ENCODE results near the gene TMEM171. TPM values are rescaled to one million over a fixed set of nuclear protein-coding genes. Genes with fewer than 3 reads are reported as not detected.

Gene TMEM171
- total and polyA plus RNA-seq, 2 donors (not counting 1 experiment from before 2014, with no cell fraction given), result not detected

GRCh38 chr5:73132759-73133158 is 12.4 kb downstream of the TMEM171 start:
- Histone ChIP-seq H3K27me3 (replicated peaks in 1 of 4; ENCODE audit: control extremely low read depth in 1 of 4, control insufficient read depth in 3 of 4, insufficient read depth in 4 of 4, low read length in 3 of 4) (peaks cover 0 to 15% (median 7%) of the 10 kb centered on the region in 4 experiments), H4K20me1 (ENCODE audit: control insufficient read depth, insufficient read depth, low read length, poor library complexity, severe bottlenecking) (no peaks in the 10 kb centered on the region), H3K9me3 (ENCODE audit: control extremely low read depth in 1 of 3, control insufficient read depth in 2 of 3, insufficient read depth in 1 of 3, low read length in 2 of 3) (peaks cover 0 to 8% (median 0%) of the 10 kb centered on the region in 3 donors), H3K27ac (ENCODE audit: low read length in 2 of 2) (no peak overlapping the region), H3K4me1 (ENCODE audit: control insufficient read depth in 2 of 2, insufficient read depth in 2 of 2, low read length in 2 of 2) (no peaks in the 10 kb centered on the region), H3K9ac (ENCODE audit: low read length) (no peak overlapping the region), H3K36me3 (replicated peaks in 1 of 2; ENCODE audit: control extremely low read depth in 1 of 2, control insufficient read depth in 1 of 2, extremely low read depth in 1 of 2, insufficient read depth in 2 of 2, low read length in 1 of 2) (no peaks in the 10 kb centered on the region), H3K4me3 (ENCODE audit: control extremely low read depth in 1 of 5, extremely low read depth in 1 of 5, insufficient read depth in 1 of 5, low read depth in 2 of 5, low read length in 4 of 5) (no peak overlapping the region), H3K79me2 (ENCODE audit: control insufficient read depth, insufficient read depth, low read length) (no peaks in the 10 kb centered on the region), H2AFZ (ENCODE audit: insufficient read depth, low read depth, low read length, poor library complexity, severe bottlenecking) (no peak overlapping the region), H3K4me2 (replicated peaks; ENCODE audit: low read depth, low read length, poor library complexity, severe bottlenecking) (no peak overlapping the region)
- Mint-ChIP-seq H3K9me3 (ENCODE audit: insufficient read depth) (no peaks in the 10 kb centered on the region), H3K4me1 (no peaks in the 10 kb centered on the region), H3K27me3 (peaks cover 44% of the 10 kb centered on the region), H3K27ac (no peak overlapping the region), H3K4me3 (no peak overlapping the region)
- no CpG with 5 or more reads among the region's 2 CpGs for WGBS (ENCODE audit: insufficient coverage)
- TF ChIP-seq CTCF (IDR thresholded peaks at IDR 0.05) (no peak), EZH2 (IDR thresholded peaks at IDR 0.05; ENCODE audit: borderline replicate concordance, insufficient read depth, low read depth, low read length, poor library complexity, severe bottlenecking) (no peak)
- DNase-seq, result no peak
- ATAC-seq (ENCODE audit: low read depth), result no peak
- ChIA-PET POLR2A (no interaction called here), CTCF (no interaction called here)
- intact Hi-C loops (cut with micrococcal nuclease), result no loop called here

GRCh38 chr5:73135021-73135420 is 14.6 kb downstream of the TMEM171 start:
- Histone ChIP-seq H3K27ac (ENCODE audit: low read length in 2 of 2) (no peak overlapping the region), H3K9ac (ENCODE audit: low read length) (no peak overlapping the region), H3K27me3 (replicated peaks in 1 of 4; ENCODE audit: control extremely low read depth in 1 of 4, control insufficient read depth in 3 of 4, insufficient read depth in 4 of 4, low read length in 3 of 4) (peaks cover 0 to 26% (median 7%) of the 10 kb centered on the region in 4 experiments), H3K4me2 (replicated peaks; ENCODE audit: low read depth, low read length, poor library complexity, severe bottlenecking) (no peak overlapping the region), H3K79me2 (ENCODE audit: control insufficient read depth, insufficient read depth, low read length) (no peaks in the 10 kb centered on the region), H3K36me3 (replicated peaks in 1 of 2; ENCODE audit: control extremely low read depth in 1 of 2, control insufficient read depth in 1 of 2, extremely low read depth in 1 of 2, insufficient read depth in 2 of 2, low read length in 1 of 2) (no peaks in the 10 kb centered on the region), H3K4me1 (ENCODE audit: control insufficient read depth in 2 of 2, insufficient read depth in 2 of 2, low read length in 2 of 2) (no peaks in the 10 kb centered on the region), H3K9me3 (ENCODE audit: control extremely low read depth in 1 of 3, control insufficient read depth in 2 of 3, insufficient read depth in 1 of 3, low read length in 2 of 3) (peaks cover 0 to 8% (median 0%) of the 10 kb centered on the region in 3 donors), H4K20me1 (ENCODE audit: control insufficient read depth, insufficient read depth, low read length, poor library complexity, severe bottlenecking) (no peaks in the 10 kb centered on the region), H2AFZ (ENCODE audit: insufficient read depth, low read depth, low read length, poor library complexity, severe bottlenecking) (no peak overlapping the region), H3K4me3 (ENCODE audit: control extremely low read depth in 1 of 5, extremely low read depth in 1 of 5, insufficient read depth in 1 of 5, low read depth in 2 of 5, low read length in 4 of 5) (no peak overlapping the region)
- H3K27ac Mint-ChIP-seq, result no peak overlapping the region
- 94% methylated on average over 3 of the region's 3 CpGs for WGBS (ENCODE audit: insufficient coverage)
- no peaks in the 10 kb centered on the region for H3K4me1 Mint-ChIP-seq
- ATAC-seq (ENCODE audit: low read depth) (no peak), DNase-seq (no peak)
- CTCF ChIA-PET, result no interaction called here
- POLR2A ChIA-PET, result no interaction called here
- TF ChIP-seq EZH2 (IDR thresholded peaks at IDR 0.05; ENCODE audit: borderline replicate concordance, insufficient read depth, low read depth, low read length, poor library complexity, severe bottlenecking), result no peak
- TF ChIP-seq CTCF (IDR thresholded peaks at IDR 0.05), result no peak
- H3K9me3 Mint-ChIP-seq (ENCODE audit: insufficient read depth), result no peaks in the 10 kb centered on the region
- peaks cover 33% of the 10 kb centered on the region for H3K27me3 Mint-ChIP-seq
- H3K4me3 Mint-ChIP-seq, result no peak overlapping the region
- intact Hi-C loops (cut with micrococcal nuclease), result no loop called here

Data from B cell (primary cell).